Caco-2 (cell line): ENCODE measurements around the gene METTL24. TPM values are rescaled to one million over a fixed set of nuclear protein-coding genes. Genes with fewer than 3 reads are reported as not detected.

Experiments used
- BruUV-seq: library from RNA; stranded (reverse); fragments of 400-500 nt; replicated peaks from 2 replicates; lab custom pipeline; 2021; lab: Mats Ljungman, UMichigan
- CTCF ChIA-PET: fragments of 300-600 bp; sonication (Branson Sonifier 250); formaldehyde crosslinking; loops from one replicate; lab custom pipeline; 2022; ENCODE audit warnings: antibody characterized with exemption; lab: Charles Lee
- POLR2A ChIA-PET: fragments of 300-600 bp; sonication (Branson Sonifier 250); formaldehyde crosslinking; loops from one replicate; lab custom pipeline; 2022; ENCODE audit warnings: antibody characterized with exemption; lab: Charles Lee
- DNase-seq, 2 experiments: peaks; one replicate each; pipeline versions ENCODE4 v3.0.0 to v3.0.0-alpha.2; 2020 to 2022
- H3K27me3 ChIP-seq: replicated peaks from 2 replicates; pipeline ENCODE4 v1.6.0; 2011; ENCODE audit warnings: low read length; ENCODE audit not compliant: control insufficient read depth, insufficient read depth
- H3K36me3 ChIP-seq: 2 replicates; pipeline ENCODE4 v1.5.1; 2011; ENCODE audit warnings: low read length; ENCODE audit not compliant: control insufficient read depth, insufficient read depth
- H3K4me1 ChIP-seq: fragments of 250-450 bp; sonication (Bioruptor Pico); 2 replicates; pipeline ENCODE4 v1.5.1; 2020; ENCODE audit warnings: mild to moderate bottlenecking
- H3K4me3 ChIP-seq: 2 replicates; pipeline ENCODE4 v1.5.1; 2011; ENCODE audit warnings: low read depth, mild to moderate bottlenecking, control low read depth, low read length
- H3K9me3 ChIP-seq: fragments of 250-450 bp; sonication (Bioruptor Pico); 2 replicates; pipeline ENCODE4 v1.5.1; 2020; ENCODE audit warnings: mild to moderate bottlenecking, moderate library complexity
- H3K27ac Mint-ChIP-seq: one replicate; pipeline ENCODE4 v1.8.0; 2022; ENCODE audit warnings: mixed read lengths; ENCODE audit not compliant: unreplicated experiment
- H3K27me3 Mint-ChIP-seq: one replicate; pipeline ENCODE4 v1.8.0; 2022; ENCODE audit warnings: mixed read lengths; ENCODE audit not compliant: insufficient read depth, unreplicated experiment
- H3K36me3 Mint-ChIP-seq: one replicate; pipeline ENCODE4 v1.8.0; 2022; ENCODE audit warnings: mild to moderate bottlenecking, mixed read lengths; ENCODE audit not compliant: insufficient read depth, unreplicated experiment
- H3K4me1 Mint-ChIP-seq: one replicate; pipeline ENCODE4 v1.8.0; 2022; ENCODE audit warnings: low read depth, mixed read lengths; ENCODE audit not compliant: unreplicated experiment
- H3K4me3 Mint-ChIP-seq: one replicate; pipeline ENCODE4 v1.8.0; 2022; ENCODE audit warnings: mild to moderate bottlenecking, moderate library complexity, mixed read lengths; ENCODE audit not compliant: unreplicated experiment
- H3K9me3 Mint-ChIP-seq: one replicate; pipeline ENCODE4 v1.8.0; 2022; ENCODE audit warnings: mixed read lengths; ENCODE audit not compliant: unreplicated experiment
- intact Hi-C: fragments of 100-400 bp; cut with micrococcal nuclease; formaldehyde crosslinking; loops from one replicate; pipeline ENCODE4 v1.10.0; 2022; ENCODE audit not compliant: unreplicated experiment
- total RNA-seq: library from RNA; stranded (reverse); gene quantifications from 2 replicates; pipeline ENCODE4 v1.2.3, GENCODE V29; 2022
- TF ChIP-seq, protein P1 (sequence below), 2 experiments: fragments of 200-600 bp in 1 of 2; IDR thresholded peaks; 1 replicate in 1 of 2; 2 replicates in 1 of 2; pipeline versions ENCODE4 v1.5.1 to v1.8.0; 2011 to 2022; ENCODE audit warnings: antibody characterized with exemption in 1 of 2, control low read depth in 1 of 2, inconsistent platforms in 1 of 2, low read depth in 1 of 2, low read length in 1 of 2, mild to moderate bottlenecking in 1 of 2, moderate library complexity in 1 of 2; ENCODE audit not compliant: insufficient read depth in 1 of 2, severe bottlenecking in 1 of 2, unreplicated experiment in 1 of 2

The METTL24 gene
- total RNA-seq, 1 experiment from 2014 or later, result not detected

- Histone ChIP-seq H3K4me1 (no peaks in the 10 kb centered on the region), H3K36me3 (no peaks in the 10 kb centered on the region; the same call in 1 of the 2 replicates), H3K4me3 (no peak overlapping the region), H3K27me3 (no peaks in the 10 kb centered on the region), H3K9me3 (no peaks in the 10 kb centered on the region)
- DNase-seq, result no peak
- H3K27me3 Mint-ChIP-seq, result no peaks in the 10 kb centered on the region
- no peaks in the 10 kb centered on the region for H3K4me1 Mint-ChIP-seq
- POLR2A ChIA-PET, result no interaction called here
- H3K36me3 Mint-ChIP-seq, result peaks cover 6% of the 10 kb centered on the region
- no peak overlapping the region for H3K27ac Mint-ChIP-seq
- H3K4me3 Mint-ChIP-seq, result no peak overlapping the region
- intact Hi-C loops, result no loop called here
- CTCF ChIA-PET, result no interaction called here
- no peaks in the 10 kb centered on the region for H3K9me3 Mint-ChIP-seq
- TF ChIP-seq, protein P1, sequence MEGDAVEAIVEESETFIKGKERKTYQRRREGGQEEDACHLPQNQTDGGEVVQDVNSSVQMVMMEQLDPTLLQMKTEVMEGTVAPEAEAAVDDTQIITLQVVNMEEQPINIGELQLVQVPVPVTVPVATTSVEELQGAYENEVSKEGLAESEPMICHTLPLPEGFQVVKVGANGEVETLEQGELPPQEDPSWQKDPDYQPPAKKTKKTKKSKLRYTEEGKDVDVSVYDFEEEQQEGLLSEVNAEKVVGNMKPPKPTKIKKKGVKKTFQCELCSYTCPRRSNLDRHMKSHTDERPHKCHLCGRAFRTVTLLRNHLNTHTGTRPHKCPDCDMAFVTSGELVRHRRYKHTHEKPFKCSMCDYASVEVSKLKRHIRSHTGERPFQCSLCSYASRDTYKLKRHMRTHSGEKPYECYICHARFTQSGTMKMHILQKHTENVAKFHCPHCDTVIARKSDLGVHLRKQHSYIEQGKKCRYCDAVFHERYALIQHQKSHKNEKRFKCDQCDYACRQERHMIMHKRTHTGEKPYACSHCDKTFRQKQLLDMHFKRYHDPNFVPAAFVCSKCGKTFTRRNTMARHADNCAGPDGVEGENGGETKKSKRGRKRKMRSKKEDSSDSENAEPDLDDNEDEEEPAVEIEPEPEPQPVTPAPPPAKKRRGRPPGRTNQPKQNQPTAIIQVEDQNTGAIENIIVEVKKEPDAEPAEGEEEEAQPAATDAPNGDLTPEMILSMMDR (IDR thresholded peaks at IDR 0.05; ENCODE audit: insufficient read depth in 1 of 2, low read depth in 1 of 2, low read length in 1 of 2, severe bottlenecking in 1 of 2, unreplicated experiment in 1 of 2), result no peak
- BruUV-seq, result no TSS peak
These were observed 146.4 kb downstream of the METTL24 start for GRCh38 chr6:110211753-110212152.

DNA sequence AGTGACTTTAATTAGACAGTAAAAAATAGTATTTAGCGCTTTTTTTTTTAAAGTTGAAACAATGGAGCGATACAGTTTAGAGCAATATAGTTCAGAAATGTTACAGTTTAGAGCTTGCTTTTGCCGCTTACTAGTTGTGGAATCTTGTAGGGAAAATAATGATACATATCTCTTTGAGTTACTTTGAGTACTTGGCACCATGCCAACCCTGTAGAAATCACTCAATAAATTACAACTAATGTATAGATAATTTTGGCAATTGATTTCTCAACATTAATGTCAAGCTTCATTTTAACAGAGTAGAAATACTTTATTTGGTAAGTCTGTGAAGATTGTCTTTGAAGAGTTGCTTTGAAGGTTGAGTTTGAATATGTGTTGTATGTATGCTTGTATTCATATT, 150.5 kb downstream of the METTL24 start:
- no peaks in the 10 kb centered on the region for H3K9me3 Mint-ChIP-seq
- H3K4me1 Mint-ChIP-seq, result no peaks in the 10 kb centered on the region
- H3K4me3 Mint-ChIP-seq, result no peak overlapping the region

GRCh38 chr6:110201151-110201884, 156.8 kb downstream of the METTL24 start:
- Mint-ChIP-seq H3K27me3 (no peaks in the 10 kb centered on the region), H3K27ac (no peak overlapping the region), H3K9me3 (no peaks in the 10 kb centered on the region), H3K4me3 (no peak overlapping the region), H3K4me1 (no peaks in the 10 kb centered on the region), H3K36me3 (no peaks in the 10 kb centered on the region)
- TF ChIP-seq, protein P1 (IDR thresholded peaks at IDR 0.05; ENCODE audit: insufficient read depth in 1 of 2, low read depth in 1 of 2, low read length in 1 of 2, severe bottlenecking in 1 of 2, unreplicated experiment in 1 of 2), result no peak
- no TSS peak for BruUV-seq
- DNase-seq, result no peak
- H3K9me3 ChIP-seq, result no peaks in the 10 kb centered on the region
- intact Hi-C loops, result no loop called here
- H3K4me1 ChIP-seq, result no peaks in the 10 kb centered on the region
- H3K4me3 ChIP-seq, result no peak overlapping the region
- no peaks in the 10 kb centered on the region for H3K36me3 ChIP-seq
- POLR2A ChIA-PET, result no interaction called here
- CTCF ChIA-PET, result no interaction called here
- H3K27me3 ChIP-seq, result no peaks in the 10 kb centered on the region

More for the DNA sequence above, 150.5 kb downstream of the METTL24 start:
- Mint-ChIP-seq H3K27me3 (no peaks in the 10 kb centered on the region), H3K36me3 (no peaks in the 10 kb centered on the region), H3K27ac (no peak overlapping the region)
- Histone ChIP-seq H3K4me1 (no peaks in the 10 kb centered on the region), H3K4me3 (no peak overlapping the region), H3K27me3 (no peaks in the 10 kb centered on the region), H3K36me3 (no peaks in the 10 kb centered on the region), H3K9me3 (no peaks in the 10 kb centered on the region)
- ChIA-PET POLR2A (no interaction called here), CTCF (no interaction called here)
- BruUV-seq, result no TSS peak
- no peak for DNase-seq
- TF ChIP-seq, protein P1 (IDR thresholded peaks at IDR 0.05; ENCODE audit: insufficient read depth in 1 of 2, low read depth in 1 of 2, low read length in 1 of 2, severe bottlenecking in 1 of 2, unreplicated experiment in 1 of 2), result no peak
- intact Hi-C loops, result no loop called here
